Measurements from ENCODE around the gene SERINC2. TPM values are rescaled to one million over a fixed set of nuclear protein-coding genes. Genes with fewer than 3 reads are reported as not detected.

The SERINC2 gene
- total RNA-seq, 1 donor, result 10.9 TPM

DNA sequence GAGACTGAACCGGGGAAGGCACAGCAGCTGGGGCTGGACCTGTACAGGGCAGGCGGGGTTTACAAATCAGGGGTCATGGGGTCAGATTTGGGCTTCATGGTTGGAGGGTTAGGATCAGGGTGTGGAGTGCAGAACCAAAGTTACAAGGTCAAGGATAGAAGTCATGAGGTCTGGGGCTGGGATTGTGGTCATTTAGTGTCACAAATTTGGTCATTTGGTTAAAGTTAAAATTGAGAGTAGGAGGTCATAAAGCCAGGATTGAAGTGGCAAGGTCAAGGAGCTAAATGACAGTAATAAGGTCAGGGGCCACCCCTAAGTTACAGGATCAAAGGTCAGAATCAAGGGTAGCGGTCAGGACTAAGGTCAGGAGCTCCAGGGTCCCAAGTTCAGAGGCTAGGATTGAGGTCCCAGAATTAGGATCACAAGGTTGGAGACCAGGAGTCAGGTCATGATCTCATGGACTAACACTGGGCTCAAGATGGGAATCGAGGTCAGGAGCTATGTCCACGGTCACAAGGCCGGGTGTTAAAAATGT is 20.4 kb downstream of the SERINC2 start:
- Histone ChIP-seq H3K4me2 (ENCODE audit: insufficient read depth, low read length) (no peak overlapping the region), H3K27me3 (ENCODE audit: insufficient read depth, low read length) (no peaks in the 10 kb centered on the region), H2AFZ (ENCODE audit: low read length) (no peak overlapping the region), H3K79me2 (ENCODE audit: insufficient read depth, low read length) (peaks cover 2% of the 10 kb centered on the region), H4K20me1 (ENCODE audit: insufficient read depth, low read length) (peaks cover 4% of the 10 kb centered on the region), H3K9me3 (ENCODE audit: low read depth, low read length) (no peaks in the 10 kb centered on the region), H3K27ac (ENCODE audit: low read depth, low read length) (no peak overlapping the region), H3K36me3 (ENCODE audit: insufficient read depth, low read length) (peaks cover 15% of the 10 kb centered on the region), H3K4me1 (ENCODE audit: insufficient read depth, low read length) (no peaks in the 10 kb centered on the region), H3K4me3 (ENCODE audit: insufficient read depth, low read length) (no peak overlapping the region)
- no peak for DNase-seq (ENCODE audit: insufficient read length, low spot score, missing footprints)
- TF ChIP-seq, protein P1, sequence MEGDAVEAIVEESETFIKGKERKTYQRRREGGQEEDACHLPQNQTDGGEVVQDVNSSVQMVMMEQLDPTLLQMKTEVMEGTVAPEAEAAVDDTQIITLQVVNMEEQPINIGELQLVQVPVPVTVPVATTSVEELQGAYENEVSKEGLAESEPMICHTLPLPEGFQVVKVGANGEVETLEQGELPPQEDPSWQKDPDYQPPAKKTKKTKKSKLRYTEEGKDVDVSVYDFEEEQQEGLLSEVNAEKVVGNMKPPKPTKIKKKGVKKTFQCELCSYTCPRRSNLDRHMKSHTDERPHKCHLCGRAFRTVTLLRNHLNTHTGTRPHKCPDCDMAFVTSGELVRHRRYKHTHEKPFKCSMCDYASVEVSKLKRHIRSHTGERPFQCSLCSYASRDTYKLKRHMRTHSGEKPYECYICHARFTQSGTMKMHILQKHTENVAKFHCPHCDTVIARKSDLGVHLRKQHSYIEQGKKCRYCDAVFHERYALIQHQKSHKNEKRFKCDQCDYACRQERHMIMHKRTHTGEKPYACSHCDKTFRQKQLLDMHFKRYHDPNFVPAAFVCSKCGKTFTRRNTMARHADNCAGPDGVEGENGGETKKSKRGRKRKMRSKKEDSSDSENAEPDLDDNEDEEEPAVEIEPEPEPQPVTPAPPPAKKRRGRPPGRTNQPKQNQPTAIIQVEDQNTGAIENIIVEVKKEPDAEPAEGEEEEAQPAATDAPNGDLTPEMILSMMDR (IDR thresholded peaks at IDR 0.05; ENCODE audit: extremely low read depth, low read depth, low read length), result no peak

- Histone ChIP-seq H3K4me3 (ENCODE audit: insufficient read depth, low read length) (no peak overlapping the region), H3K27ac (ENCODE audit: low read depth, low read length) (no peak overlapping the region), H3K9me3 (ENCODE audit: low read depth, low read length) (no peaks in the 10 kb centered on the region), H3K4me2 (ENCODE audit: insufficient read depth, low read length) (no peak overlapping the region), H2AFZ (ENCODE audit: low read length) (no peak overlapping the region), H3K4me1 (ENCODE audit: insufficient read depth, low read length) (no peaks in the 10 kb centered on the region), H3K27me3 (ENCODE audit: insufficient read depth, low read length) (no peaks in the 10 kb centered on the region), H4K20me1 (ENCODE audit: insufficient read depth, low read length) (peaks cover 4% of the 10 kb centered on the region), H3K36me3 (ENCODE audit: insufficient read depth, low read length) (peaks cover 10% of the 10 kb centered on the region), H3K79me2 (ENCODE audit: insufficient read depth, low read length) (no peaks in the 10 kb centered on the region)
- DNase-seq (ENCODE audit: insufficient read length, low spot score, missing footprints), result no peak
- TF ChIP-seq, protein P1 (IDR thresholded peaks at IDR 0.05; ENCODE audit: extremely low read depth, low read depth, low read length), result no peak
These were observed 21.3 kb downstream of the SERINC2 start for GRCh38 chr1:31434101-31434871.

- H3K9me3 ChIP-seq (ENCODE audit: low read depth, low read length), result no peaks in the 10 kb centered on the region
- peaks cover 4% of the 10 kb centered on the region for H3K36me3 ChIP-seq (ENCODE audit: insufficient read depth, low read length)
- no peak overlapping the region for H3K4me2 ChIP-seq (ENCODE audit: insufficient read depth, low read length)
- no peak overlapping the region for H3K4me3 ChIP-seq (ENCODE audit: insufficient read depth, low read length)
- TF ChIP-seq, protein P1 (IDR thresholded peaks at IDR 0.05; ENCODE audit: extremely low read depth, low read depth, low read length), result no peak
- no peak for DNase-seq (ENCODE audit: insufficient read length, low spot score, missing footprints)
- no peaks in the 10 kb centered on the region for H3K27me3 ChIP-seq (ENCODE audit: insufficient read depth, low read length)
- no peaks in the 10 kb centered on the region for H3K4me1 ChIP-seq (ENCODE audit: insufficient read depth, low read length)
- H4K20me1 ChIP-seq (ENCODE audit: insufficient read depth, low read length), result peaks cover 4% of the 10 kb centered on the region
- H3K27ac ChIP-seq (ENCODE audit: low read depth, low read length), result no peak overlapping the region
- no peaks in the 10 kb centered on the region for H3K79me2 ChIP-seq (ENCODE audit: insufficient read depth, low read length)
- no peak overlapping the region for H2AFZ ChIP-seq (ENCODE audit: low read length)
These were observed 22.0 kb downstream of the SERINC2 start for GRCh38 chr1:31434979-31435378.
